GM19372 (cell line): ENCODE measurements around the gene CUL1.
"Not testable (repeated sequence)": the region's sequence is repeated elsewhere in the genome, so short reads cannot be mapped to it uniquely, and the experiment has no call there.

ENCODE experiments used
- ATAC-seq: cut with Tn5 transposase; IDR thresholded peaks from one replicate; pipeline ENCODE4 v1.9.1; 2021; ENCODE audit warnings: mild to moderate bottlenecking, low read depth, moderate library complexity; ENCODE audit not compliant: unreplicated experiment

Gene CUL1

GRCh38 chr7:148696787-148697186 is 1.9 kb upstream of the CUL1 start:
- no peak for ATAC-seq

GRCh38 chr7:148697256-148698006 is 1.3 kb upstream of the CUL1 start:
- ATAC-seq = no peak

GRCh38 chr7:148698007-148698396 is 701 bp upstream of the CUL1 start:
- ATAC-seq = peak; percentile 2

- ATAC-seq = peak; percentile 39
Observed at GRCh38 chr7:148699024-148699781, 500 bp downstream of the CUL1 start.

- peak; percentile 27 for ATAC-seq
Observed at GRCh38 chr7:148699782-148700629, 1.3 kb downstream of the CUL1 start.

- no peak for ATAC-seq
Observed at GRCh38 chr7:148700661-148701064, 2.0 kb downstream of the CUL1 start.

- no peak for ATAC-seq
Observed at GRCh38 chr7:148701414-148701813, 2.7 kb downstream of the CUL1 start.

- ATAC-seq = no peak
Observed at GRCh38 chr7:148702876-148703670, 4.4 kb downstream of the CUL1 start.

- not testable (repeated sequence) for ATAC-seq
Observed at GRCh38 chr7:148703671-148703962, 4.9 kb downstream of the CUL1 start.

GRCh38 chr7:148704189-148704588 is 5.5 kb downstream of the CUL1 start:
- ATAC-seq = no peak

GRCh38 chr7:148704970-148705369 is 6.3 kb downstream of the CUL1 start:
- ATAC-seq = no peak

- ATAC-seq = no peak
Observed at GRCh38 chr7:148706368-148706767, 7.7 kb downstream of the CUL1 start.

GRCh38 chr7:148708026-148708885 is 9.6 kb downstream of the CUL1 start:
- ATAC-seq = no peak

- ATAC-seq = no peak
Observed at GRCh38 chr7:148709014-148709413, 10.3 kb downstream of the CUL1 start.

- ATAC-seq = not testable (repeated sequence)
Observed at GRCh38 chr7:148710426-148710825, 11.7 kb downstream of the CUL1 start.

GRCh38 chr7:148711191-148712102 is 12.7 kb downstream of the CUL1 start:
- no peak for ATAC-seq

- ATAC-seq = peak; percentile 52
Observed at GRCh38 chr7:148712678-148713329, 14.1 kb downstream of the CUL1 start.

- ATAC-seq = no peak
Observed at GRCh38 chr7:148714498-148714897, 15.8 kb downstream of the CUL1 start.
